ENCODE results near the gene HPSE2.
A peak's percentile ranks its signal among the peaks of the same experiment; 100 is the strongest.

Gene HPSE2

GRCh38 chr10:98673171-98673782, 562.4 kb downstream of the HPSE2 start:
- Histone ChIP-seq H2AK5ac (ENCODE audit: low read length) (no peak overlapping the region), H3K79me1 (ENCODE audit: low read length) (no peaks in the 10 kb centered on the region), H3K27me3 (ENCODE audit: insufficient read depth, low read length, poor library complexity) (no peaks in the 10 kb centered on the region), H3K23ac (ENCODE audit: low read length) (no peak overlapping the region), H3K18ac (ENCODE audit: low read length) (no peak overlapping the region), H3K36me3 (ENCODE audit: control insufficient read depth, insufficient read depth, low read length) (no peaks in the 10 kb centered on the region), H2BK5ac (ENCODE audit: low read length) (no peak overlapping the region), H4K8ac (ENCODE audit: low read depth, low read length) (no peak overlapping the region), H4K5ac (ENCODE audit: low read length) (no peak overlapping the region), H3K9ac (ENCODE audit: low read length) (no peak overlapping the region), H3K27ac (ENCODE audit: low read depth, low read length) (no peak overlapping the region), H2BK120ac (ENCODE audit: low read depth, low read length) (no peak overlapping the region), H2BK15ac (replicated peaks; ENCODE audit: low read depth) (no peak overlapping the region), H3K56ac (ENCODE audit: low read length) (no peak overlapping the region), H3K4me3 (ENCODE audit: low read length) (no peak overlapping the region), H3K4ac (ENCODE audit: low read depth, low read length) (no peak overlapping the region), H3K79me2 (ENCODE audit: control insufficient read depth, insufficient read depth, low read length) (no peaks in the 10 kb centered on the region), H3K4me2 (ENCODE audit: low read length) (no peak overlapping the region), H3K4me1 (ENCODE audit: control insufficient read depth, low read depth, low read length) (no peaks in the 10 kb centered on the region)
- DNase-seq, result no peak
- no CpG with 5 or more reads among the region's 1 CpG for WGBS (ENCODE audit: extremely low coverage, insufficient coverage, low lambda C conversion rate)

- Histone ChIP-seq H3K9ac (ENCODE audit: low read length) (no peak overlapping the region), H3K4me3 (ENCODE audit: low read length) (no peak overlapping the region), H4K5ac (ENCODE audit: low read length) (no peak overlapping the region), H3K23ac (ENCODE audit: low read length) (no peak overlapping the region), H2BK5ac (ENCODE audit: low read length) (no peak overlapping the region), H3K4me1 (ENCODE audit: control insufficient read depth, low read depth, low read length) (no peaks in the 10 kb centered on the region), H3K4ac (ENCODE audit: low read depth, low read length) (no peak overlapping the region), H3K56ac (ENCODE audit: low read length) (no peak overlapping the region), H3K4me2 (ENCODE audit: low read length) (no peak overlapping the region), H2BK120ac (ENCODE audit: low read depth, low read length) (no peak overlapping the region), H3K18ac (ENCODE audit: low read length) (no peak overlapping the region), H3K79me1 (ENCODE audit: low read length) (no peaks in the 10 kb centered on the region), H2AK5ac (ENCODE audit: low read length) (no peak overlapping the region), H4K8ac (ENCODE audit: low read depth, low read length) (no peak overlapping the region), H3K79me2 (ENCODE audit: control insufficient read depth, insufficient read depth, low read length) (no peaks in the 10 kb centered on the region), H3K27ac (ENCODE audit: low read depth, low read length) (no peak overlapping the region), H2BK15ac (replicated peaks; ENCODE audit: low read depth) (no peak overlapping the region), H3K27me3 (ENCODE audit: insufficient read depth, low read length, poor library complexity) (no peaks in the 10 kb centered on the region), H3K36me3 (ENCODE audit: control insufficient read depth, insufficient read depth, low read length) (no peaks in the 10 kb centered on the region)
- DNase-seq, result no peak
- WGBS (ENCODE audit: extremely low coverage, insufficient coverage, low lambda C conversion rate), result no CpG with 5 or more reads among the region's 1 CpG
Measured at GRCh38 chr10:98667081-98667480, 568.6 kb downstream of the HPSE2 start.

GRCh38 chr10:98666276-98666675, 569.4 kb downstream of the HPSE2 start:
- Histone ChIP-seq H3K4ac (ENCODE audit: low read depth, low read length) (no peak overlapping the region), H2BK15ac (replicated peaks; ENCODE audit: low read depth) (no peak overlapping the region), H3K79me2 (ENCODE audit: control insufficient read depth, insufficient read depth, low read length) (no peaks in the 10 kb centered on the region), H3K79me1 (ENCODE audit: low read length) (no peaks in the 10 kb centered on the region), H3K36me3 (ENCODE audit: control insufficient read depth, insufficient read depth, low read length) (no peaks in the 10 kb centered on the region), H4K5ac (ENCODE audit: low read length) (no peak overlapping the region), H2AK5ac (ENCODE audit: low read length) (no peak overlapping the region), H3K56ac (ENCODE audit: low read length) (no peak overlapping the region), H4K8ac (ENCODE audit: low read depth, low read length) (no peak overlapping the region), H3K4me2 (ENCODE audit: low read length) (no peak overlapping the region), H3K27me3 (ENCODE audit: insufficient read depth, low read length, poor library complexity) (no peaks in the 10 kb centered on the region), H3K27ac (ENCODE audit: low read depth, low read length) (no peak overlapping the region), H2BK5ac (ENCODE audit: low read length) (no peak overlapping the region), H2BK120ac (ENCODE audit: low read depth, low read length) (no peak overlapping the region), H3K4me1 (ENCODE audit: control insufficient read depth, low read depth, low read length) (no peaks in the 10 kb centered on the region), H3K18ac (ENCODE audit: low read length) (no peak overlapping the region), H3K4me3 (ENCODE audit: low read length) (no peak overlapping the region), H3K23ac (ENCODE audit: low read length) (no peak overlapping the region), H3K9ac (ENCODE audit: low read length) (no peak overlapping the region)
- no peak for DNase-seq

GRCh38 chr10:98664329-98665042, 571.2 kb downstream of the HPSE2 start:
- Histone ChIP-seq H3K79me2 (ENCODE audit: control insufficient read depth, insufficient read depth, low read length) (no peaks in the 10 kb centered on the region), H3K56ac (ENCODE audit: low read length) (peak overlapping the region; percentile 26), H2BK5ac (ENCODE audit: low read length) (no peak overlapping the region), H3K27me3 (ENCODE audit: insufficient read depth, low read length, poor library complexity) (no peaks in the 10 kb centered on the region), H3K9ac (ENCODE audit: low read length) (no peak overlapping the region), H3K4me1 (ENCODE audit: control insufficient read depth, low read depth, low read length) (no peaks in the 10 kb centered on the region), H3K23ac (ENCODE audit: low read length) (no peak overlapping the region), H2BK15ac (replicated peaks; ENCODE audit: low read depth) (no peak overlapping the region), H2BK120ac (ENCODE audit: low read depth, low read length) (no peak overlapping the region), H3K4me3 (ENCODE audit: low read length) (no peak overlapping the region), H3K18ac (ENCODE audit: low read length) (peak overlapping the region; percentile 11), H3K27ac (ENCODE audit: low read depth, low read length) (no peak overlapping the region), H2AK5ac (ENCODE audit: low read length) (no peak overlapping the region), H3K79me1 (ENCODE audit: low read length) (no peaks in the 10 kb centered on the region), H4K8ac (ENCODE audit: low read depth, low read length) (no peak overlapping the region), H4K5ac (ENCODE audit: low read length) (no peak overlapping the region), H3K36me3 (ENCODE audit: control insufficient read depth, insufficient read depth, low read length) (no peaks in the 10 kb centered on the region), H3K4me2 (ENCODE audit: low read length) (no peak overlapping the region), H3K4ac (ENCODE audit: low read depth, low read length) (no peak overlapping the region)
- WGBS (ENCODE audit: extremely low coverage, insufficient coverage, low lambda C conversion rate), result no CpG with 5 or more reads among the region's 13 CpGs
- peak; percentile 77 for DNase-seq

DNA sequence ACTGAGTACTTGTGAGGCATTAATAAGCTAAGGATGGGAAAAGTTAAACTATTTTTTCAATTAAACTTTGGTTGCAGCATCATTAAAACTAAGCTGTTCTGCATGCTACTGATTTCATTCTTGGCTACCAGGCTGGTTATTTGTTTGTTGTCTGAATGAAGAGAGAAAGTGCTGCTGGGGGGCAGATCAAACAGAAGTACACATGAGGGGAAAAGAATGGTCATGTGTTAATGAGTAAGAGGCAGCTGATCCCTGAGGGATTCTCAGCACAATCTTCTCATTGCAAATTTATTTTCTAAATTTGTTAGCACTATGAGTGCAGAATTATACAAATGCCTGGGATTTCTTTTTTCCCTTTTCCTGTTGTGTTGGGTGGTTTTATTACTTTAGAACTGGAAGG, 575.7 kb downstream of the HPSE2 start:
- no peak overlapping the region for H2AK5ac ChIP-seq (ENCODE audit: low read length)
- no peaks in the 10 kb centered on the region for H3K79me2 ChIP-seq (ENCODE audit: control insufficient read depth, insufficient read depth, low read length)
- no peak for DNase-seq
- H3K4me1 ChIP-seq (ENCODE audit: control insufficient read depth, low read depth, low read length), result no peaks in the 10 kb centered on the region
- H3K4me3 ChIP-seq (ENCODE audit: low read length), result no peak overlapping the region
- no peaks in the 10 kb centered on the region for H3K79me1 ChIP-seq (ENCODE audit: low read length)
- H3K4me2 ChIP-seq (ENCODE audit: low read length), result no peak overlapping the region
- H3K56ac ChIP-seq (ENCODE audit: low read length), result no peak overlapping the region
- H3K27me3 ChIP-seq (ENCODE audit: insufficient read depth, low read length, poor library complexity), result no peaks in the 10 kb centered on the region
- no peak overlapping the region for H4K5ac ChIP-seq (ENCODE audit: low read length)
- H2BK120ac ChIP-seq (ENCODE audit: low read depth, low read length), result no peak overlapping the region
- H3K23ac ChIP-seq (ENCODE audit: low read length), result no peak overlapping the region
- no peak overlapping the region for H3K9ac ChIP-seq (ENCODE audit: low read length)
- no peak overlapping the region for H4K8ac ChIP-seq (ENCODE audit: low read depth, low read length)
- H3K4ac ChIP-seq (ENCODE audit: low read depth, low read length), result no peak overlapping the region
- H3K36me3 ChIP-seq (ENCODE audit: control insufficient read depth, insufficient read depth, low read length), result no peaks in the 10 kb centered on the region
- no peak overlapping the region for H2BK5ac ChIP-seq (ENCODE audit: low read length)
- no peak overlapping the region for H2BK15ac ChIP-seq (replicated peaks; ENCODE audit: low read depth)
- H3K18ac ChIP-seq (ENCODE audit: low read length), result no peak overlapping the region
- H3K27ac ChIP-seq (ENCODE audit: low read depth, low read length), result no peak overlapping the region

DNA sequence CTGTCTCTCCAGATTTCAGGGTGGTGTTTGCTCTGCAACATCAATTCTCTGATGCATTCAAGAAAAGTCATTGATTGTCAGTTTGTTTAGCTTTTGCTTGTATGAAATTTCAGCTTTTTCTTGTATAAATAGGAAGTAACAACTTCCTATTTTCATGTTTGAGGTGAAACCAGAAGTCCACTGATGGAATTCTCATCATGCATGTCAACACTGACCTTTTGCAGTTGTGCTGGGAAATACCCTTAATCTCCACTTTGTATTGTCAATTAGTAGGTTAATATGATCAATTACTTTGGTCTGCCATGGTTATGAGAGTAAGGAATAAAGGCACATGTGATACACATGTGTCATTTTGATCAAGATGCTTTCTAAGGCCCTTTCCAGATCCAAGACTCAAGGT, 580.2 kb downstream of the HPSE2 start:
- no peak overlapping the region for H3K23ac ChIP-seq (ENCODE audit: low read length)
- no peak overlapping the region for H4K8ac ChIP-seq (ENCODE audit: low read depth, low read length)
- H3K4me2 ChIP-seq (ENCODE audit: low read length), result no peak overlapping the region
- no peak overlapping the region for H3K4me3 ChIP-seq (ENCODE audit: low read length)
- no peak overlapping the region for H2BK120ac ChIP-seq (ENCODE audit: low read depth, low read length)
- H2BK5ac ChIP-seq (ENCODE audit: low read length), result no peak overlapping the region
- H3K18ac ChIP-seq (ENCODE audit: low read length), result no peak overlapping the region
- no peak overlapping the region for H3K4ac ChIP-seq (ENCODE audit: low read depth, low read length)
- no peak overlapping the region for H3K27ac ChIP-seq (ENCODE audit: low read depth, low read length)
- H3K27me3 ChIP-seq (ENCODE audit: insufficient read depth, low read length, poor library complexity), result no peaks in the 10 kb centered on the region
- H3K79me1 ChIP-seq (ENCODE audit: low read length), result no peaks in the 10 kb centered on the region
- H3K56ac ChIP-seq (ENCODE audit: low read length), result no peak overlapping the region
- no peaks in the 10 kb centered on the region for H3K4me1 ChIP-seq (ENCODE audit: control insufficient read depth, low read depth, low read length)
- H2BK15ac ChIP-seq (replicated peaks; ENCODE audit: low read depth), result no peak overlapping the region
- no peak overlapping the region for H2AK5ac ChIP-seq (ENCODE audit: low read length)
- no peak for DNase-seq
- H3K36me3 ChIP-seq (ENCODE audit: control insufficient read depth, insufficient read depth, low read length), result no peaks in the 10 kb centered on the region
- no peak overlapping the region for H3K9ac ChIP-seq (ENCODE audit: low read length)
- H3K79me2 ChIP-seq (ENCODE audit: control insufficient read depth, insufficient read depth, low read length), result no peaks in the 10 kb centered on the region
- H4K5ac ChIP-seq (ENCODE audit: low read length), result no peak overlapping the region

Data from mesendoderm (in vitro differentiated cells).